Measurements from ENCODE around the gene TRAF3IP1. TPM values are rescaled to one million over a fixed set of nuclear protein-coding genes. Genes with fewer than 3 reads are reported as not detected.

TRAF3IP1 gene
- total and polyA plus RNA-seq, 2 donors (not counting 1 experiment from before 2014, with no cell fraction given) = 1.4 to 15.5 TPM

DNA sequence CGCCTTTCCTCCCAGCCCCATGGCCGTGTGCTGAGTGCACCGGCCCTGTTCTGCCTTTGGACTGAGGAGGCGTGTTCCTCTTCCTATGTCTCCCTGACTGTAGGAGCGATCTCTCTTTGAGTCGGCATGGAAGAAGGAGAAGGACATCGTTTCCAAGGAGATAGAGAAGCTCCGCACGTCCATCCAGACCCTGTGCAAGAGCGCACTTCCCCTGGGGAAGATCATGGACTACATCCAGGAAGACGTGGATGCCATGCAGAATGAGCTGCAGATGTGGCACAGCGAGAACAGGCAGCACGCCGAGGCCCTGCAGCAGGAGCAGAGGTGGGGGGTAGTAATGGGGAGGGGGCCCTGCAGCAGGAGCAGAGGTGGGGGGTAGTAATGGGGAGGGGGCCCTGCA is 77.0 kb downstream of the TRAF3IP1 start:
- no peaks in the 10 kb centered on the region for H3K27me3 Mint-ChIP-seq
- Histone ChIP-seq H3K4me1 (ENCODE audit: control insufficient read depth in 2 of 2, insufficient read depth in 2 of 2, low read length in 2 of 2) (no peaks in the 10 kb centered on the region), H3K4me3 (ENCODE audit: control extremely low read depth in 1 of 5, extremely low read depth in 1 of 5, insufficient read depth in 1 of 5, low read depth in 2 of 5, low read length in 4 of 5) (no peak overlapping the region), H3K4me2 (replicated peaks; ENCODE audit: low read depth, low read length, poor library complexity, severe bottlenecking) (no peak overlapping the region), H3K9ac (ENCODE audit: low read length) (no peak overlapping the region), H3K9me3 (ENCODE audit: control extremely low read depth in 1 of 3, control insufficient read depth in 2 of 3, insufficient read depth in 1 of 3, low read length in 2 of 3) (no peaks in the 10 kb centered on the region), H2AFZ (ENCODE audit: insufficient read depth, low read depth, low read length, poor library complexity, severe bottlenecking) (no peak overlapping the region), H3K27ac (ENCODE audit: low read length in 2 of 2) (no peak overlapping the region), H3K27me3 (replicated peaks in 1 of 4; ENCODE audit: control extremely low read depth in 1 of 4, control insufficient read depth in 3 of 4, insufficient read depth in 4 of 4, low read length in 3 of 4) (no peaks in the 10 kb centered on the region), H3K36me3 (replicated peaks in 1 of 2; ENCODE audit: control extremely low read depth in 1 of 2, control insufficient read depth in 1 of 2, extremely low read depth in 1 of 2, insufficient read depth in 2 of 2, low read length in 1 of 2) (peaks cover 0 to 5% of the 10 kb centered on the region in 2 experiments), H4K20me1 (ENCODE audit: control insufficient read depth, insufficient read depth, low read length, poor library complexity, severe bottlenecking) (no peaks in the 10 kb centered on the region), H3K79me2 (ENCODE audit: control insufficient read depth, insufficient read depth, low read length) (no peaks in the 10 kb centered on the region)
- H3K9me3 Mint-ChIP-seq (ENCODE audit: insufficient read depth) = no peaks in the 10 kb centered on the region
- 98% methylated on average over 11 of the region's 14 CpGs for WGBS (ENCODE audit: insufficient coverage)
- H3K27ac Mint-ChIP-seq = no peak overlapping the region
- no peaks in the 10 kb centered on the region for H3K4me1 Mint-ChIP-seq
- ChIA-PET POLR2A (no interaction called here), CTCF (no interaction called here)
- ATAC-seq (ENCODE audit: low read depth) (no peak), DNase-seq (no peak)
- intact Hi-C loops (cut with micrococcal nuclease) = no loop called here
- TF ChIP-seq, protein P1, sequence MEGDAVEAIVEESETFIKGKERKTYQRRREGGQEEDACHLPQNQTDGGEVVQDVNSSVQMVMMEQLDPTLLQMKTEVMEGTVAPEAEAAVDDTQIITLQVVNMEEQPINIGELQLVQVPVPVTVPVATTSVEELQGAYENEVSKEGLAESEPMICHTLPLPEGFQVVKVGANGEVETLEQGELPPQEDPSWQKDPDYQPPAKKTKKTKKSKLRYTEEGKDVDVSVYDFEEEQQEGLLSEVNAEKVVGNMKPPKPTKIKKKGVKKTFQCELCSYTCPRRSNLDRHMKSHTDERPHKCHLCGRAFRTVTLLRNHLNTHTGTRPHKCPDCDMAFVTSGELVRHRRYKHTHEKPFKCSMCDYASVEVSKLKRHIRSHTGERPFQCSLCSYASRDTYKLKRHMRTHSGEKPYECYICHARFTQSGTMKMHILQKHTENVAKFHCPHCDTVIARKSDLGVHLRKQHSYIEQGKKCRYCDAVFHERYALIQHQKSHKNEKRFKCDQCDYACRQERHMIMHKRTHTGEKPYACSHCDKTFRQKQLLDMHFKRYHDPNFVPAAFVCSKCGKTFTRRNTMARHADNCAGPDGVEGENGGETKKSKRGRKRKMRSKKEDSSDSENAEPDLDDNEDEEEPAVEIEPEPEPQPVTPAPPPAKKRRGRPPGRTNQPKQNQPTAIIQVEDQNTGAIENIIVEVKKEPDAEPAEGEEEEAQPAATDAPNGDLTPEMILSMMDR (IDR thresholded peaks at IDR 0.05) = no peak
- no peak for TF ChIP-seq EZH2 (IDR thresholded peaks at IDR 0.05; ENCODE audit: borderline replicate concordance, insufficient read depth, low read depth, low read length, poor library complexity, severe bottlenecking)
- no peak overlapping the region for H3K4me3 Mint-ChIP-seq

DNA sequence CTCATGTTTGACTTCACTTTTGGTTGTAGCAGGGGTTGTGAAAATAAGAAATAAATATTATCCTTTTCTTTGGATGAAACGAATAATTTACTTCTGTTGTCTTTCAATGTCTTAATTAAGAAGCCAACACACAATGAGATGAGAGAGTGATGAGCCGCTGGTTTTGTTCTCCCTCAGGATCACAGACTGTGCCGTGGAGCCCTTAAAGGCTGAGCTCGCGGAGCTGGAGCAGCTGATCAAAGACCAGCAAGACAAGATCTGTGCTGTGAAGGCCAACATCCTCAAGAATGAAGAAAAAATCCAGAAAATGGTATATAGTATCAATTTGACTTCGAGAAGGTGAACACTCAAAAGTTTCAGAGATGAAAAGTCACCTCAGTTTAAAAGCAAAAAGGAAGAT is 78.3 kb downstream of the TRAF3IP1 start:
- WGBS (ENCODE audit: insufficient coverage) = 100% methylated on average over 3 of the region's 6 CpGs
- intact Hi-C loops (cut with micrococcal nuclease) = no loop called here
- no peak overlapping the region for H3K4me3 Mint-ChIP-seq

More for the DNA sequence above, 78.3 kb downstream of the TRAF3IP1 start:
- H3K9ac ChIP-seq (ENCODE audit: low read length) = no peak overlapping the region
- no peaks in the 10 kb centered on the region for H3K9me3 ChIP-seq (ENCODE audit: control extremely low read depth in 1 of 3, control insufficient read depth in 2 of 3, insufficient read depth in 1 of 3, low read length in 2 of 3)
- no peaks in the 10 kb centered on the region for H4K20me1 ChIP-seq (ENCODE audit: control insufficient read depth, insufficient read depth, low read length, poor library complexity, severe bottlenecking)
- no peak for TF ChIP-seq EZH2 (IDR thresholded peaks at IDR 0.05; ENCODE audit: borderline replicate concordance, insufficient read depth, low read depth, low read length, poor library complexity, severe bottlenecking)
- TF ChIP-seq, protein P1 (IDR thresholded peaks at IDR 0.05) = no peak
- no peak for DNase-seq
- H3K4me2 ChIP-seq (replicated peaks; ENCODE audit: low read depth, low read length, poor library complexity, severe bottlenecking) = no peak overlapping the region
- H3K27me3 Mint-ChIP-seq = no peaks in the 10 kb centered on the region
- no peaks in the 10 kb centered on the region for H3K79me2 ChIP-seq (ENCODE audit: control insufficient read depth, insufficient read depth, low read length)
- no peak overlapping the region for H2AFZ ChIP-seq (ENCODE audit: insufficient read depth, low read depth, low read length, poor library complexity, severe bottlenecking)
- H3K9me3 Mint-ChIP-seq (ENCODE audit: insufficient read depth) = no peaks in the 10 kb centered on the region
- no peaks in the 10 kb centered on the region for H3K27me3 ChIP-seq (replicated peaks in 1 of 4; ENCODE audit: control extremely low read depth in 1 of 4, control insufficient read depth in 3 of 4, insufficient read depth in 4 of 4, low read length in 3 of 4)
- no peak overlapping the region for H3K27ac Mint-ChIP-seq
- H3K4me3 ChIP-seq (ENCODE audit: control extremely low read depth in 1 of 5, extremely low read depth in 1 of 5, insufficient read depth in 1 of 5, low read depth in 2 of 5, low read length in 4 of 5) = no peak overlapping the region
- ATAC-seq (ENCODE audit: low read depth) = no peak
- ChIA-PET POLR2A (no interaction called here), CTCF (no interaction called here)
- H3K4me1 ChIP-seq (ENCODE audit: control insufficient read depth in 2 of 2, insufficient read depth in 2 of 2, low read length in 2 of 2) = no peaks in the 10 kb centered on the region
- no peaks in the 10 kb centered on the region for H3K4me1 Mint-ChIP-seq
- peaks cover 0 to 5% of the 10 kb centered on the region in 2 experiments for H3K36me3 ChIP-seq (replicated peaks in 1 of 2; ENCODE audit: control extremely low read depth in 1 of 2, control insufficient read depth in 1 of 2, extremely low read depth in 1 of 2, insufficient read depth in 2 of 2, low read length in 1 of 2)
- H3K27ac ChIP-seq (ENCODE audit: low read length in 2 of 2) = no peak overlapping the region

Data from B cell (primary cell).